Left lung (tissue), 10 donors: ENCODE measurements around the gene INPP5A. TPM values are rescaled to one million over a fixed set of nuclear protein-coding genes. Genes with fewer than 3 reads are reported as not detected.

Experiments
- ATAC-seq: fragments of 200-7000 bp; cut with Tn5 transposase; one replicate; pipeline ENCODE4 v1.9.1; 2020; ENCODE audit warnings: moderate library complexity
- DNase-seq, 4 donors: peaks; one replicate each; pipeline ENCODE4 v3.0.0-alpha.2; 2013 to 2020
- H3K27ac ChIP-seq, 2 donors: fragments of 200-600 bp; sonication (generic) in 1 of 2; one replicate each; pipeline versions ENCODE4 v1.5.0 to v1.8.0; 2020 to 2021
- H3K27me3 ChIP-seq, 2 donors: fragments of 200-600 bp; sonication (generic) in 1 of 2; one replicate each; pipeline versions ENCODE4 v1.5.0 to v1.8.0; 2020 to 2021
- H3K36me3 ChIP-seq, 2 donors: fragments of 200-600 bp; sonication (generic) in 1 of 2; one replicate each; pipeline versions ENCODE4 v1.5.0 to v1.8.0; 2020 to 2021
- H3K4me1 ChIP-seq, 2 donors: fragments of 200-600 bp; one replicate each; pipeline ENCODE4 v1.8.0; 2021
- H3K4me3 ChIP-seq, 2 donors: fragments of 200-600 bp; sonication (generic) in 1 of 2; one replicate each; pipeline versions ENCODE4 v1.5.0 to v1.8.0; 2020 to 2021; ENCODE audit warnings: mild to moderate bottlenecking in 1 of 2
- H3K9me3 ChIP-seq, 2 donors: fragments of 200-600 bp; sonication (generic) in 1 of 2; one replicate each; pipeline versions ENCODE4 v1.5.0 to v1.8.0; 2020 to 2021
- CTCF ChIP-seq, 2 donors: fragments of 200-600 bp; sonication (generic) in 1 of 2; IDR thresholded peaks; one replicate each; pipeline versions ENCODE4 v1.5.0 to v1.8.0; 2021; ENCODE audit warnings: antibody characterized with exemption in 2 of 2
- intact Hi-C, 2 donors: fragments of 100-400 bp; cut with DNase I; formaldehyde crosslinking; loops; one replicate each; pipeline versions ENCODE4 v1.11.2 to v1.14.2; 2022
- polyA plus RNA-seq, 6 donors: library from polyadenylated mRNA; unstranded; fragments of 120-200 nt; gene quantifications; one replicate each; pipeline ENCODE4 v1.2.1, GENCODE V29; 2013; ENCODE audit not compliant: insufficient read length in 6 of 6
- total RNA-seq, 2 donors: library from RNA; stranded (reverse); fragmentation: NEBNext Ultra II Directional; extraction: Animal tissue kit (Norgen Biotek cat#: 25700); gene quantifications; one replicate each; pipeline ENCODE4 v1.2.1, GENCODE V29; 2021
- donor health status: DM: no; HTN: yes; CAD: no.
- donor health status: DM: no; HTN: no; CAD: no.

INPP5A gene
- total and polyA plus RNA-seq, 8 donors: 32.0 to 44.0 (median 36.8) TPM

GRCh38 chr10:132802694-132803320 lies 265.2 kb downstream of the INPP5A start:
- Histone ChIP-seq H3K4me3 (no peak overlapping the region), H3K27me3 (peaks cover 0 to 36% of the 10 kb centered on the region in 2 donors), H3K27ac (no peak overlapping the region), H3K9me3 (peaks cover 0 to 4% of the 10 kb centered on the region in 2 donors), H3K4me1 (no peaks in the 10 kb centered on the region), H3K36me3 (no peaks in the 10 kb centered on the region)
- no peak for ATAC-seq
- no peak for TF ChIP-seq CTCF (IDR thresholded peaks at IDR 0.05)
- DNase-seq: peak in 1 of 4 donors; percentile 27
- intact Hi-C loops: no loop called here

- Histone ChIP-seq H3K4me1 (no peaks in the 10 kb centered on the region), H3K27me3 (peaks cover 0 to 44% of the 10 kb centered on the region in 2 donors), H3K27ac (no peak overlapping the region), H3K9me3 (peaks cover 0 to 4% of the 10 kb centered on the region in 2 donors), H3K36me3 (no peaks in the 10 kb centered on the region), H3K4me3 (no peak overlapping the region)
- DNase-seq (peak in 1 of 4 donors; percentile 48), ATAC-seq (no peak)
- intact Hi-C loops: no loop called here
- TF ChIP-seq CTCF (IDR thresholded peaks at IDR 0.05): no peak
Measured at GRCh38 chr10:132803416-132804210, 266.0 kb downstream of the INPP5A start.

- peaks cover 0 to 51% of the 10 kb centered on the region in 2 donors for H3K27me3 ChIP-seq
- peak in 1 of 4 donors; percentile 16 for DNase-seq
- H3K9me3 ChIP-seq: peaks cover 0 to 4% of the 10 kb centered on the region in 2 donors
- ATAC-seq: no peak
- no peaks in the 10 kb centered on the region for H3K36me3 ChIP-seq
- H3K27ac ChIP-seq: no peak overlapping the region
- no peaks in the 10 kb centered on the region for H3K4me1 ChIP-seq
- intact Hi-C loops: no loop called here
- H3K4me3 ChIP-seq: no peak overlapping the region
- no peak for TF ChIP-seq CTCF (IDR thresholded peaks at IDR 0.05)
Measured at GRCh38 chr10:132804287-132804686, 266.7 kb downstream of the INPP5A start.

GRCh38 chr10:132804785-132805426 lies 267.3 kb downstream of the INPP5A start:
- no peaks in the 10 kb centered on the region for H3K4me1 ChIP-seq
- H3K9me3 ChIP-seq: peaks cover 0 to 4% of the 10 kb centered on the region in 2 donors
- no peak overlapping the region for H3K27ac ChIP-seq
- H3K4me3 ChIP-seq: no peak overlapping the region
- ATAC-seq: no peak
- intact Hi-C loops: no loop called here
- H3K27me3 ChIP-seq: peaks cover 0 to 57% of the 10 kb centered on the region in 2 donors
- TF ChIP-seq CTCF (IDR thresholded peaks at IDR 0.05): no peak
- peak in 1 of 4 donors; percentile 72 for DNase-seq
- no peaks in the 10 kb centered on the region for H3K36me3 ChIP-seq

- Histone ChIP-seq H3K4me3 (no peak overlapping the region), H3K4me1 (no peaks in the 10 kb centered on the region), H3K27ac (no peak overlapping the region), H3K36me3 (no peaks in the 10 kb centered on the region), H3K9me3 (peaks cover 0 to 4% of the 10 kb centered on the region in 2 donors), H3K27me3 (peaks cover 0 to 64% of the 10 kb centered on the region in 2 donors)
- ATAC-seq (no peak), DNase-seq (peak in 1 of 4 donors; percentile 64)
- intact Hi-C loops: no loop called here
- no peak for TF ChIP-seq CTCF (IDR thresholded peaks at IDR 0.05)
Measured at GRCh38 chr10:132805599-132805998, 268.0 kb downstream of the INPP5A start.
